Hematopoietic multipotent progenitor cell (in vitro differentiated cells): ENCODE data around the gene CABP7. TPM values are rescaled to one million over a fixed set of nuclear protein-coding genes. Genes with fewer than 3 reads are reported as not detected.
A peak's percentile ranks its signal among the peaks of the same experiment; 100 is the strongest.

Experiments used
- DNase-seq, 3 donors: peaks; one replicate each; pipeline ENCODE4 v3.0.0-alpha.2; 2011 to 2015; ENCODE audit warnings: low read depth in 2 of 3, low spot score in 2 of 3
- total RNA-seq: library from RNA; depleted of rRNA; stranded (reverse); fragments of >200 nt; gene quantifications from one replicate; pipeline ENCODE4 v1.2.3, GENCODE V29; 2012

CABP7 gene
- 0.27 TPM for total RNA-seq

DNA sequence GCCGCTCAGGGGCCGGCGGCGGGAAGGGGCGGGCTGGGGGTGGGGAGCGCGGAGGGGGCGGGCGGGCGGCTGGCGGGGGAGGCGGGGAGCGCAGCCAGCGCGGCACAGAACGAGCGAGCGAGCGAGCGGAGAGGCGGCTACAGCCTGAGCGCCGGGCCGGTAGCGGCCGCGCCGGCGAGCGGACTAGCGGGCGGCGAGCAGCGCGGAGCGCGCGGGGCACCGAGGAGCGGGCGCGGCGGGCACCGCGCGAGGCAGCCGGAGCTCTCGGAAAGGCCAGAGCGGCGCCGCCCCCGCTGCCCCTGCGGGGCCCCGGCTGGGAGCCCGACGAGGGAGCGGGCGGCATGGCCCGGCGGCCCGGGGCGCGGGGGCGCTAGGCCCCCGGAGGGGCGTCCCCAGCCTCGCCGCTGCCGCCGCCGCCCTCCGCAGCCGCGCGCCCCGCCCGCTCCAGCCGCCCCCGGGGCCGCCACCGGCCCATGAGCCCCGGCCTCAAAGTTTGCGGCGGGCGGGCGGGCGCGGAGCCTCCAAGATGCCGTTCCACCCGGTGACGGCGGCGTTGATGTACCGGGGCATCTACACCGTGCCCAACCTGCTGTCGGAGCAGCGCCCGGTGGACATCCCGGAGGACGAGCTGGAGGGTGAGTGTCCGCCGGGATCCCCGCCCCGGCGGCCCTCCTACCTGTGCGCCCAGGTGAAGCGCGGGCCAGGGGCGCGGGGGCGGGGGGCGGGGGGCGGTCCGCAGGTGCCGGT, at the start of gene CABP7:
Gene CABP7, plus strand, starts transcription at position 105 of the 747 bp plus-strand sequence. Its CDS starts 422 bp downstream, at position 527.
- no peak for DNase-seq

DNA sequence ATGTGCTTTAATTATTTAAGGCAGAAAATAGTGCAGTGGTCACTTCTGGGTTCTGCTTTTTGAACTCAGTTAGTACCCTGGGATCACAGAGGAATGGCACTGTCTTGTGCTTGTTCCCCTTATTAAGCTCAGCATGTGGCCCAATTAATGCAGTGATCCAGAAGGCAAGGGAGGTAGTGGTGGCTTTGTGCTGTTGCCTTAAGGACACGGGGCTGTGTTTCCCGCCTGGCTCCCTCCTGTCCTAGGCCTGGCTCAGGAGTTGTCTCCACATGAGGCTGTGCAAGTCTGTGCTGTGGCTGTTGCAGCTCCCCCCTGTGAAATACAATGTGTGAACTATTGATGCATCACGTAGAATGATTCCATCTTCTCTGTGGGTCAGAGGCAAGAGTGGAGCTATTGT, 49.2 kb upstream of the CABP7 start:
- no peak for DNase-seq

DNA sequence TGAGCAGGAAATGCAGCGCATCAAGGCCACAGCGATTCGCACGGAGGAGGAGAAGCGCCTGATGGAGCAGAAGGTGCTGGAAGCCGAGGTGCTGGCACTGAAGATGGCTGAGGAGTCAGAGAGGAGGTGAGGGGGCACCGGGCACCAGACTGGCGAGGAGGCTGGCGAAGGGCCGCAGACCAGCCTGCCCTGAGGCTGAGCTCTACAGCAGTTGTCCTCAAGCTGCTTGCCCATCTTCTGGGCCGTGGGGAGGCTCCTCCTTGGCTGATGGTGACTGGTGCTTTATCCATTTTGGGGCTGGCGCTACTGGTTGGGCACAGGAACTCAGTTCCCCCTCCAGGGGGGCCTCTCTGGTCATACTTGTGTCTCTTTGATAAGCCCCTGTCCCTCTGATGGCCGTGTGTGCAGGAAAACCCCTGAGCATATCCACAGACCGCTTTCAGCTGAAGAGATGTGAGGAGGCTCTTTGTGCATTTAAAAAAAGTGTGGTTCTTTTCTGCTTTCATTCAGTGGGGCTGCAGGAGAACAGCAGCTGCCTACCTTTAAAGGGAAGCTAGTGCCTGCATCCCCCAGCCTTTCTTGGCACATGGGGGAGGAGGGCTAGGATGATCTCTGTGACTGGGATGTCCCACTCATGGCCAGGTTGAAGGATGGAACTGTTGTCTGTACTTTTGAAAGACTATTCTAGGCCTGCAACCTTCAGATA, 46.3 kb upstream of the CABP7 start:
- no peak for DNase-seq

DNA sequence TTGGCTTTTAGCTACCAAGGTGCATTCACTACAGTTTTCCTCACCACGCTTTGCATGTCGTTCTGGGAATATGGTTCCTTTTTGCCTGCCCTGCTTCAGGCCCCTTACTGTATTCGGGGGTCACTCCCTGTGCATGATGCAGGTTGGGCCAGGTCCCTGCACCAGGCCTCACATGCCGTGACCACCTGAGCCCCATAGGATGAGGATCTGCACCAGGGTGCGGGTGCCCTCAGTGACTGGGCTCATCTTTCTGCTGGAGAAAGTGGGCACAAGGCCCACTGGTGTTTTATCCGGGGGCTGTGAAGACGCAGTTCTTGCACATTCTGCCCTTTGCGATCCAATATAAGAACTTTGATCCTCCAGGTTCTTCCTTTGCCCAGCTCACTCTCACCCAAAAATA, 45.7 kb upstream of the CABP7 start:
- no peak for DNase-seq

DNA sequence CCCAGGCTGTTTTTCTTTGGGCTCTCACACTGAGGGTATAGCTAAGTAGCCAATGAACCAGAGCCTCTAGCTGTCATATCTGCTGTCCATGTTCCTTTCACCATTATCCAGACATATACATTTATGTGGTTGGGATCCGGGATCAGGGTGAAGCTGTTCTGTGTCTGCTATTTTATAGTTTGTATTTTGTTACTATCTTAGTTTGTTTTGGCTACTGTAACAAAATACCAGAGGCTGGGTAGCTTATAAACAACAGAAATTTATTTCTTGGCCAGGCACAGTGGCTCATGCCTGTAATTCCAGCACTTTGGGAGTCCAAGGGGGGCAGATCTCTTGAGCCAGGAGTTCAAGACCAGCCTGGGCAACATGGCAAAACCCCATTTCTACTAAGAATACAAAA, 40.5 kb upstream of the CABP7 start:
- DNase-seq, result no peak

DNA sequence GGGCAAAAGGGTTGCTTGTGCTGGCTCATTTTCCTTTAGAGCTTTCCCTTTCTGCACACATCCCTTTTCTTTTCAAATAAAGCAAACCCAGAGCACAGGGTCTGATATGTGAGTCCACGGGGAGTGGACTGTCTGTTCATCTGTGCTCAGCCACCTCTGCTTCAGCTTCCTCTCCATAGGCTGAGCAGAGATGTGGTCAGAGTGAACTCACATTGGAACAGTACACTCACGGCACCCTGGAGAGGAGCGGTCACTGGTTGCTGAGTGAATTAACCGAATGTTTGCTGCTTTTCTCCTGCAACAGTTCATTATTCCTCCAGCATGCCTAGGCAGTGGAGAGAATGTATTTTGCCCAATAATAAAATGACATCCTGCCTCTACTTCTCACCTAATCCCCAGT, 36.3 kb upstream of the CABP7 start:
- DNase-seq, result no peak

DNA sequence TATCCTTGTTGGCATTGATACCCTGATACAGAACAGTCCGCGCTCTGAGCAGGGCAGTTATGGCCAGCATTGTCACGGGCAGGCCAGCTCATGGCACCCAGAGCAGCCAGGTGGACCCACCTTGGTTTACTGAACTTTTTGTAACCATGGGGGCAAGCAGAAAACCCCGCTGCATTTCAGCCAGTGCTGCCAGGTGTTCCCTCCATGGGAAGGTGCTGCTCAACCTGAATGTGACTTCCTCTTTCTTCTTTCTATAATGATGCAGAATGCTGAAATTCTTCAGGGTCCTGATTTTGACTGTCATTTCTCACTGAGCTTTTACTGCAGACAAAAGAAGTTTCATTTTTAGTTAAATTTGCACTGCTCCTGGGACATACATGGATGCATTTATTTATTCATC, 35.6 kb upstream of the CABP7 start:
- no peak for DNase-seq

DNA sequence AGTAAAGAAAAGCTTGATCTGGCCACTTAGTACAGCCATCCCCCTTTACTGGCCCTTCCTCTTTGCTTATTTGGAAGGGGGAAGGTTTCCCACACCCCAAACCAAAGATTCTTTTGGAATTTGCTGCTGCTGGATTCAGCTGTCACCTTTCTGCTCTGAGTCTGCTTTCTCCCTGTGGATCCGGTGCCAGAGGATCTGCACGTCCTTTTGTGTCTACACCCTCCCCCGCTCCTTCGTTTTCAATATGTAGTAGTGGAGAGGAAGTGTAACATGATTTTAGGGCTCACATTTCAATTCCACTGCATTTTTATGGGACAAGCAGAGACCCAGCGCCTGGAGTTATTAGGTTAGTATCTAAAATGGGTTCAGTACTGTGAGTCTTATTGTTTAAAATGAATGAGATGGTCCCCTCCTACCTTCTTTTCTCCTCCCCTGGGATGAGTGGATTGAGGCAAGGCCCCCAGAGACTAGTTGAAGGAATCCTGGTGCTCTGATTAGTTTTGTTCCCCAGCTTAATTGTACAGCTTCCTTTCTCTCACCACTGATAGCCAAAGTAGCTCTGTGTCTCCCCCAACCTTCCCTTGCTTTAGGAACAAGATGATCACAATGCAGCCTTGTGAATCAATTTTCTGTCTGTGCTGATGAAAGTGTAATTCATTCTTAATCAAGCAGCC, 30.5 kb upstream of the CABP7 start:
- DNase-seq, result no peak

DNA sequence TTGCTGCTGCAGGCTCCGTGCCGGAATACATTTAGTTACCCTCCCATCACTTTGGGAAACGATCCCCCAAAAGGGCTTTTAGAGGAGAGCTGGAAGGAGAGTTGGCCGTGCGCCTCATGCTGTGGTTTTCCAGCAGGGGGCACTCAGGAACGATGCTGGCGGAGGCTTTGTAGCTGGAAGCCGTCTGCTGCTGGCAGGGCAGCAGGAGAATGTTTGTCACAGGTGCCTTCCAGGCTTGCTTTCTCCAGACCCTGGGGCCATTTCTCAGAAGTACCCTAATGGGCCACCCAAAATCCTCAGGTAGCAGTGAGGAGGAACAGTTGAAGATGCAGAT, 30.0 kb upstream of the CABP7 start:
- DNase-seq, result peak in 2 of 3 donors; percentile 26 to 56

DNA sequence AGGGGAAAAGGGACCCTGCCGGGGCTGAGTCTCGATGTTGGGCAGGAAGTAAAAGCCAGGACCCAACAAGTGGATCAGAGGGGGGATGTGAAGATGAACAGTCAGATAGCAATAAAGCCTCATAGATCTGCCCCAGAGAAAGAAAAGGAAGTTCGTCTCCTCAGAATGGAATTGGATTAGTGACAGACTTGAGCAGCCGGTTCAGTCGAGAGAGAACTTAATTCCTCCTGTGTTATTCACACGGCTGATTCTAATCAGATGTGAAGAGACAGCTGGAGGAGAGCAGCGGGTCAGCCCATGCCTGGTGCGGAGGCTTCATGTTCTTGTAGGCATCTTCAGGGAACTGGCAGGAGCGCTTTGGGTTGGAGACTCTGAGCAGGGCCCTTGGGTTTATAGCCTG, 29.3 kb upstream of the CABP7 start:
- DNase-seq, result no peak

DNA sequence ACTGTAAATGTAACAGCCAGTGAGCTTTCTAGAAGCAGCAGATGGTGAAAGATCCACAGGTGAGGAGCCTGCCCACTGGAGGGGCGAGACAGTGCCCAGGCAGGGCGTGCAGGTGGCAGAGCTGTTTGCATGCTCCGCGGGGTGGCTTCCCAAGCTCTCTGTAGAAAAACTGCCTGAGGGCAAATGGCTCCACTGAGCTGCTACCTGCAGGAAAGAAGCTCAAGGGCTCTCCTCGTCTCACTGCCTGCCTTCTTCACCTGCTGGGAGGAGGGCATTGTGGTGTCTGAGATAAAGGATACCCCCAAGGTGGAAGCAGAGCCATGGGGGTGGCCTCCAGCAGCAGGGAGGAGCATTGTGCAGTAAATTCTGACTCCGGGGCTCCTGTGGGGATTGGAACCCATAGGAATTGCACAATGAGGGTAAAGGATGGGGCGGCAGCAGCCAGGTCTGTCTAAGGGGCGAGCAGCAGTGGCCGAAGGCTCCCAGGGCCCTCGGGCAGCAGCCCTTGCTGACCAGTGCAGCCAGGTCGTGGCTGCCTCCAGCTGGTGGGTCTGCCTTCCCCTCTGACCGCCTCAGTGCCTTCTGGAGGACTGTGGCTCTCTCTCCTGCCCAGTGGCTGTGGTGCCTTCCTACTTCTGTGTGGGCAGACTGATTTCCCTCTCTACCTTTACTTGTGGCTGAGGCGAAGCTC, 28.0 kb upstream of the CABP7 start:
- DNase-seq, result no peak

DNA sequence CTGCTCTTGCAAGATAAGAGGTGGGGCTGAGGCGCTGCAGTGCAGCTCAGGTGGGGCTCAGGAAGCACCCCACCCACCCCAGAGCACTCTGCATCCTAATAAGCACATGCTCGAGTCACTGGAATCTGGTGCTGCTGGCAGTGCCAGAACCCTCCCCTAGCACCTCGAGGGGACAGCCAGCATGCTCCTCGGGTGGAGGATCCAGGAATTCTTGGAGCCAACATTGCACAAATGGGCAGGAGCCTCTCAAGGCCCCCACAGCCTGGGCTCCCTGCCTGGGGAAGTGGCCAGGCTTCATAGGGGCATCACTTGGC, 27.5 kb upstream of the CABP7 start:
- no peak for DNase-seq

DNA sequence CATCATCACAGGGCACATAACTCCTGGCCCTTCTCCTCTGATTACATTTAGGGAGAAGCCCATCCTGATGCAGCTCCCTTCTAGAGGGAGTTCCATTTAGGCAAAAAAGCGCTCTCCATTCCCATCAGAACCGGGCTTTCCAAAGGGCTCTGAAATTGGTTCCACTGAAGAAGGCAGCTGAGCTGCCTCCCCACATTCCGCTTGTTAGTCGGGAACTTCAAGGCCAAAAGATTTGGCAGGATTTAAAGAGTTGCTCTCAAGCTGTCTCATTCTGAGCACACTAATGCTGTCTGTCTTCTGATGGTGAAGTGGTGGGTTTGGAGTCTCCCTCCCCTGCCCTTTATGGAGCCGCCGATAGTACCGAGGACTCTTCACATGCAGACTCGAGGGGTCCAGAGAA, 26.6 kb upstream of the CABP7 start:
- no peak for DNase-seq

DNA sequence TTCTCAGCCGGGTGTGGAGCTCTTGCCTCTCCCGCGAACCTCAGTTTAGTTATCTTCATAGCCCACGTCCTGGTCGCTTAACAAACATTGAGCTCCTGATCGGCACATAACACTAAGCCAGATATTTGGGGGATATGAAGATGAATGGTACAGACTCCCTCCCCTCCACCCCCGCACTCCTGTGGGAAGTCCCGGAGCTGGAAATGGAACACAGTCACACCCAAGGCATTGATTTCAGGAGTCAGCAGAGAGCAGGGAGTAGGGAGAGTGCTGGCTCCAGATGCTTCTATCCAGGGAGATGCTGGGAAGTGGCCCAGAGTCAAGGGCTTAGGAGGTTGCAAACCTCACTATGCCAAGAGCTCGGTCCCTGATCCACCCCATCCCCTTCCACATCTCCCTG, 26.1 kb upstream of the CABP7 start:
- no peak for DNase-seq

DNA sequence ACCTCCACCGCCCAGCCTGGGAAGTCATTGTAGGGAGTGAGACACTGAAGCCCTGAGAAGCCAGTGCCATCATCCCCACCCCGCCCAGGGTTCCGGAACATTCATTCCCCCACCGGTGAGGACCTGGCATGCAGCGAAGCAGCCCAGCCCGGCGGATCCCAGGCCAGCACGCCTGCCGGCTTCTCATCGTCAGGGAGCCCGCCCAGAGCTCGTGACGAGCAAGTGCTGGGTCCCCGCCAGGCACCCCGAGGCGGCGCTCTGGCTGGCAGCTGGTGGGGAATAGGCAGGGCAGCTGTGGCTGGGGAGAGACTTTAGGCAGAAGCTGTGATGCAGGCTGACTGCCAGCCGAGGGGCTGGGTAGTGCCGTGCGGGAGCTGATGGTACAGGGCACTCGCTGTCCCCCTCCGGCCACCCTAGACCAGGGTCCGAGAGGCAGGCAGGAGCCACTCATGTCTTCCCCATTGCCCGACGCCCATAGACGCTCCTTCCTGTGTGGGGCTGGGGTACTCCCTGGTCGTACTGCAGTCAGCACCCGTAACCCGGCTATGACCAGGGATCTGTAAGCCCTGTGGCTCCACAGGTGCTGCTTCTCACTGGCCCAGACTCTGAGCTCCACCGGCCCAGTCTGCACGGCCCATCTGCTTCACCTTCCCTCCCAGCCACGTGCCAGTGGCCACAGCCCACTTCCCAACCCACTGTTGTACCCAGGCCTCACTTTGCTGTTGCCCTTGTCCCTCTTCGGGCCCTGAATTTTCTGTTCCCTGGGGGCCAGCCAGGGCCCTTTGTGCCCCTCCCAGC, 24.5 kb upstream of the CABP7 start:
- no peak for DNase-seq

DNA sequence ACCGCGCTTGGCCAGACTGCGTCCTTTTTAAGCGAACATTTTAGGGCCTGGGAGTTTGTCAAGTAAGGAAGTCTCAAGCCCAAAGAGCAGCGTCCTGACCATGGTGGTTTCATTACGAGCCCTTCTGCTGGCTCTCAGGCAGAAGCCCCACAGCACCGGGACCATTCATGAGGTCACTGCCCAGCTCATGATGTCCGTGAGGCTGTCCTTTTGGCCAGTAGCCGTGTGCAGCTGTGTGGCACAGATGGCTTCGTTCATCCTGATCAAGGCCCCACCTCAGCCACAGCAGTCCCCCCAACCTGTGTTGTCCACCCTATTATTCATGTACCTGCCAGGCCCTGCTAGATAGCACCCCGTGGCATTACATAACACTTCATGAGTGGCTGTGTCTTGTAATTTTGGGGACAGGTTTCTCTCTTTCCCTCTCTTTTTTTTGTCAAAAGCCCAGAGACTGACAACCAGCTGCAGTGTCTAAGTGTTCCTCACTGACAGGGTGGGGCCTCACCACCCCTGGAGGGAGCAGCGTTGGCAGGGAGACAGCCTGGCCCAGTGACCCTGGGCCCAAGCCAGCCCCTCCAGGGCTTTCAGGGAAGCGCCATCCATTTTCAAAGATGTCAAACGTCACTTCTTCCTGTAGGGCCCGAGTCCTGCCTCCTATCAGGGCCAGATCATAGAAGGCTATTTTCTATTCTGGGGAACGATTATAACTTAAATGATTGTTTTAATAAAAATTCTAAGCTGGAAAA, 21.8 kb upstream of the CABP7 start:
- DNase-seq, result no peak

DNA sequence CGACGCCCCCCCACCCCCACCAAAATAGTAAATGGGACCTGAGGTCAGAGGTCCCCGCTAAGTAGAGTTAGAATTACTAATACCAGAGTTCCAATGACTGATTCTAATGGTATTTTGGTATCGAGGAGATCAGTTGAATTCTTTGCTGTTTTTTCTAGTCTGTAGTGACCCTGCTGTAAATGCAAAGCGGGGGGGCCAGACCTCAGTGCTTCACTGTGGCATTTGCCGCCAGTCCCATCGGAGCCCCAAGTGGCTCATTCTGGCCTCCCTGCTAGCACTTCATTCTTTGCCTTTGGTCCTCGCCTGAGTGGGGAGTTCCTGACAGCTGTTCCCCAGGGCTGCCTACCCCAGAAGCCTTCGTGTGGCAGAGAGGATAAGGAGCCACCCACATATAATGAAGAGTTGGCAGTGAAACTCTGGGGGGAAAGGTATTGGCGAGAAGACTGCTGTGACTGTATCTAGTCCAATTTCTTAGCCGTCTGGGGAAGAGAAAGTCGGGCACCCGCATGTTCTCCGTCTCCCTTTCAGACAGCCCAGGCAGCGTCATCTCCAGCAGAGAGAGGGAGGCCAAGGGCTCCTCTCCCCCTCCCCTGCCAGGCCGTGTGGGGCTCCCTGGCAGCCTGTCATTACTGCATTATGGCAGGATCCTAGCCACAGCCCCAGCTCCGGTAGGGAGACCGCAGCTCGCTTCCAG, 19.4 kb upstream of the CABP7 start:
- DNase-seq, result no peak

DNA sequence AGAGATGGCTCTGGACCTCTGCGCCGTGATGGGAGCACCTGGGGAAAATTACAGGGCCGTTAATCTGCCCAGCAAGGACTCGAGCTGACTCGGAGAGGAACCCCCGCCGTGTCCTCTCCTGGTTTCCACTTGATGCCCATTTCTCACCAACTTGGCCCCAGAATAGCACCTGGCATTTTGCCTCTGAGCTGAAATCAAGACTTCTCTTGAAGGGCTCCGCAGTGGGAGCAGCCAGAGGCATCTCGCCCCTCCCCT, 19.0 kb upstream of the CABP7 start:
- no peak for DNase-seq

DNA sequence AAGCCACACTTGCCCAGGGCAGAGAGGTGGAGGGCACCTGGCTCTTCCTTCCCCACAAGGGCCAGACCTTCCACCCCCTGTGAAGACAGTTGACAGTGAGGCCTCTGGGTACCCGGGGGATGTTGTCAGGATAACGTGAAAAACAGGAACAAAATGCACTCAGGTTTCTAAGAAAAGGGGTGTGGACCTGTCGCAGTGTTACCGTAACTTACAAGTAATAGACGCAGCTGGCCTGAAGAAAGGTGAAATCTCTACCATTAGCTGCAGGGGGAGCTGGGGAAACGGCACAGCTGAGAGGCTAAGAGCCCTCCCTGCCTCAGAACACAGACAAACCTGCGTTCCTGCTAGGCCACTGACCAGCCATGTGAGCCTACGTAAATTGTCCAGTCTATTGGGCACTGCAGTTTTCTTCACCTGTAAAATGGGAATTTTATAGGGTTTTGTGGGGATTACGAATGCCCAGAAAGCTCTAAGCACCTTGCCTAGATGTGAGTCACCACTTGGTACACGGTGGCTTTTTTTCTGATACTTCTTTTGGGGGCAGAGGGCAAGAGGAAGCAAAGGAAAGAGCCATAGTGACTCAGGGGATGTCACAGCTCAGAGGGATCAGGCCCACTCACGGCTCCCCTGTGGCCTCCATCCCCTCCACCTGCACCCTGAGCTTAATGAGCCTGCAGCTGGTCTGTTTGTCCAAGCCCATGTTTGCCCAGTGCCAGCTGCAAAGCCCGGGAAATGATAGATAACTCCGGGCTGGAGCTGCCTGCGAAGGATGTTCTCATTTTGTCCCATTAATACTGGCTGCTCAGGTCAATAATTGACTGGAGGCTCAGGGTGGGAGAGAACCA, 18.4 kb upstream of the CABP7 start:
- DNase-seq, result peak in 2 of 3 donors; percentile 65 to 85
